ENCODE measurements around the gene TENM4.

TENM4 gene

DNA sequence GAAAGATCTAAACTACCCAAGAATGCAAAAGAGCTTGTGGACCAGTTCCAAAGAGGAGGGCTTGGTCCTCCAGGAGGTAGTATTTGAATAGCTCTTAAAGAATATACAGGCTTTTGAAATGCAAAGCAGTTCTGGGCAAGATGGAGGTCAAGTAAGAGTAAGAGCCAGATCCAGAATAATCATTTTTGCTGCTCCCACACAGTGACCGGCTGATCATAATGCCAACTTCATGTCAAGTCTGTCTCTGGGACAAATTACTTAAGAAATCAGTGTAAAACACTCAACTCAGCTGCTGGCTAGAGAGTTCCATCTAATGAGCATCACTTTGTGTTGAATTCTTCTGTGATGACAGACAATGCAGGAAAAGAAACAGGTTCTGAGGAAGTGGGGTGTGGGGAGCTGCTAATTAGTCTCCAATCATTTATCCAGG is 615.2 kb downstream of the TENM4 start:
- no peaks in the 10 kb centered on the region for H3K36me3 ChIP-seq (ENCODE audit: control insufficient read depth in 1 of 2, insufficient read depth in 2 of 2, low read length in 2 of 2)
- no peak overlapping the region for H3K9ac ChIP-seq (ENCODE audit: low read depth in 1 of 2, low read length in 2 of 2)
- no peak overlapping the region for H3K4me3 ChIP-seq (ENCODE audit: low read depth in 1 of 2, low read length in 2 of 2)
- no peaks in the 10 kb centered on the region for H3K9me3 ChIP-seq (ENCODE audit: control insufficient read depth in 1 of 2, low read length in 2 of 2)
- no peaks in the 10 kb centered on the region for H3K4me1 ChIP-seq (ENCODE audit: control insufficient read depth in 1 of 2, insufficient read depth in 2 of 2, low read length in 2 of 2)
- H3K27ac ChIP-seq (ENCODE audit: low read depth, low read length) = no peak overlapping the region
- no peaks in the 10 kb centered on the region for H3K27me3 ChIP-seq (ENCODE audit: control insufficient read depth in 1 of 2, insufficient read depth in 2 of 2, low read length in 2 of 2)

DNA sequence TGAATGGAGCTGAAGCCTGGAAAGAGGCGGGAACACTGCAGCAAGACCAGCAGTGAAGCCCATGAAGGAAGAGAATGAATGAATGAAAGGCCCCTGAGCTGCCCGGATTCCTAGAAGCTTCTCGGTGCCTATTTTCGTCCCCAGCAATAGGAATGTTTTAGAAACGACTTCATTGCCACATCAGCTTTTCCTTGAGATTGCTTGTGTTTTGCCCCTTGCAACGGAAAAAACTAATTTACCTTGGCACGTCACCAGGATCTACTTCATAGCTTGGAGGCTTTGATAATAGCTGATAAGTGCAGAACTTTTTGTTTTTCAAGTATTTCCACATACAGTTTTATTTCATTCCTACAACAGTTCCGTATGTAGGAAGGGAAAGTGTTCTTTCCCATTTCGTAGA is 617.2 kb downstream of the TENM4 start:
- no peaks in the 10 kb centered on the region for H3K9me3 ChIP-seq (ENCODE audit: control insufficient read depth in 1 of 2, low read length in 2 of 2)
- H3K27me3 ChIP-seq (ENCODE audit: control insufficient read depth in 1 of 2, insufficient read depth in 2 of 2, low read length in 2 of 2) = no peaks in the 10 kb centered on the region
- no peak overlapping the region for H3K27ac ChIP-seq (ENCODE audit: low read depth, low read length)
- no peak overlapping the region for H3K4me3 ChIP-seq (ENCODE audit: low read depth in 1 of 2, low read length in 2 of 2)
- no peaks in the 10 kb centered on the region for H3K36me3 ChIP-seq (ENCODE audit: control insufficient read depth in 1 of 2, insufficient read depth in 2 of 2, low read length in 2 of 2)
- no peak overlapping the region for H3K9ac ChIP-seq (ENCODE audit: low read depth in 1 of 2, low read length in 2 of 2)
- no peaks in the 10 kb centered on the region for H3K4me1 ChIP-seq (ENCODE audit: control insufficient read depth in 1 of 2, insufficient read depth in 2 of 2, low read length in 2 of 2)

DNA sequence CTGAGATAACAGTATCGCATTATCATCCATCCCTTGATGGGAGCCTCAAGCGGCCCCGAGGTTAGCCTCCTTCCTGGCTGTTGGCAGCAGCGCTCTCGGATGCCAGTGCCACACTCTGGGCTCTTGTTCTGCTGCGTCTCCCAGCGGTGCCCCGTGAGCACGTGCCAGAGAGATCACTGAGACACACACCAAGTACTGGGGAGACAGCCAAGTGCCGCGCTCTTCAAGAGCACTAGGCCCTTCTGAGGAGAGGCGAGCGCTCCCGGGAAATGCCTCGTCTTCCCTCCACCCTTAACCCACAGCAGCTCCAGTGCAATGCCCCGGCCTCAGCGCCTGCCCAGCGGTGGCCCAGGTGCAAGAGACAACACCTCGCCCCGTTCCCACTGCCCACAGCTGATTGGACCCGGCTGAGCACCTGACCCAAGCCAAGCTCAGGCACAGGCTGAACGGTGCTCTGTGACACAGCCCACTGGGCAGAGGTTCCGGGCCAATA is 617.9 kb downstream of the TENM4 start:
- no peaks in the 10 kb centered on the region for H3K36me3 ChIP-seq (ENCODE audit: control insufficient read depth in 1 of 2, insufficient read depth in 2 of 2, low read length in 2 of 2)
- no peaks in the 10 kb centered on the region for H3K9me3 ChIP-seq (ENCODE audit: control insufficient read depth in 1 of 2, low read length in 2 of 2)
- no peak overlapping the region for H3K27ac ChIP-seq (ENCODE audit: low read depth, low read length)
- H3K4me1 ChIP-seq (ENCODE audit: control insufficient read depth in 1 of 2, insufficient read depth in 2 of 2, low read length in 2 of 2) = no peaks in the 10 kb centered on the region
- no peak overlapping the region for H3K9ac ChIP-seq (ENCODE audit: low read depth in 1 of 2, low read length in 2 of 2)
- H3K27me3 ChIP-seq (ENCODE audit: control insufficient read depth in 1 of 2, insufficient read depth in 2 of 2, low read length in 2 of 2) = no peaks in the 10 kb centered on the region
- H3K4me3 ChIP-seq (ENCODE audit: low read depth in 1 of 2, low read length in 2 of 2) = no peak overlapping the region

DNA sequence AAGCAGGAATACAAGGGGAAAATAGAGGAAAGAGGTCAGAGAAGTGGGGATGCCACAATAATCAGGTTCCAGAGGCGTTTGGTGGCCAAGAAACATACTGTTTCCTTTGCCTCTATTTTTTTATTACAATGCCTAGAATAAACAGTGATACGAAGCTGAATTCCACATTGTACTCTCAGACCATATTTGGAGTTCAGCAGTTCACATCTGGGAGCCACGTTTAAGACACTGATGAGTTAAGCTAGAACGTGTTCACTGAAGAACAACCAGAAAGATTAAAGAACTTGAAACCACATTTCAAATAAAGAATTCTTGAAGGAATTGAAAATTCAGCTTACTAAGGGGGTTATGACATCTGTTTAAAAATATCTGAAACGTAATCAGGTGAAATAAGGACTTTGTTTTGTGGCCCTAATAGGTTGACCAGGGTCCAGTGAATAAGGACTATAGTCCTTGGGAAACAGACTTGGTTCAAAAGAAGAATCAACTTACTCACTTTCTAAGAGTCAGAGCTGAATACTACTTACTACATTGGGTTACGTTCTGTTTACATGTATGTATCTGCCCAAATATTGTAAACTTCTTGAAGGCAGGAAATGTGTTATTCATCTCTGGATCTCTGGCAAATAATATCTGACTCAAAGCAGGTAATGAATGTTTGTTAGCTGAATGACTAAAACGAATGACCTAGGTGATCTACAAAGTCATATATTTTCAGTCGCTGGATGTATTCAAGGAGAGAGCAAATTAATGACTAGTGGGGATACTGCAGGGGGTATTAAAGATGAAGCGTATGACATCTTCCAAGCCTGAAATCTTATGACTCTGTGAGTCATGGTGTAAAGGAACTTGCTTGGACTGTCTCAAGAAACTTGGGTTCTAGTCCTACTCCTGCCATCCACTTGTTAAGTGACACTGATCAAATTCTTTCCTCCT is 619.2 kb downstream of the TENM4 start:
- Histone ChIP-seq H3K36me3 (ENCODE audit: control insufficient read depth in 1 of 2, insufficient read depth in 2 of 2, low read length in 2 of 2) (no peaks in the 10 kb centered on the region), H3K9ac (ENCODE audit: low read depth in 1 of 2, low read length in 2 of 2) (no peak overlapping the region), H3K4me1 (ENCODE audit: control insufficient read depth in 1 of 2, insufficient read depth in 2 of 2, low read length in 2 of 2) (no peaks in the 10 kb centered on the region), H3K27me3 (ENCODE audit: control insufficient read depth in 1 of 2, insufficient read depth in 2 of 2, low read length in 2 of 2) (no peaks in the 10 kb centered on the region), H3K9me3 (ENCODE audit: control insufficient read depth in 1 of 2, low read length in 2 of 2) (no peaks in the 10 kb centered on the region), H3K27ac (ENCODE audit: low read depth, low read length) (no peak overlapping the region), H3K4me3 (ENCODE audit: low read depth in 1 of 2, low read length in 2 of 2) (no peak overlapping the region)

DNA sequence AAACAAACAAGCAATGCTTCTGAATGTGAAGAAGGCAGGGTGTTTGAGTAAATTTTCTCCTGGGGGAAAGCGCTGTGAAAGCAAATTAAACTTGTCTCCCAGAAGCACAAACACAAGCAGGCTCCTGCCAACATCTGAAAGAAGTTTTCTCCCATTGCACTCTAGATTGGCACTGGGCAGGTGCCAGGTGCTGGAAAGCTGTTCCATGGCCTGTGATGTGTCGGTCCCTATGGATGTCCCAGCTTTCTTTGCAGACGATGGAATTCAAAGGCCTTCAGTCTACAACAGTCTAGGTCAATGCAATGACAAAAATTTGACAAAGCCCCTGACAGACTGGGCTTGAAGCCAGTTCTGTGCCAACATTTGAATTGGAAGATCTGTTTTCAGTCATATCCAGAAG is 620.1 kb downstream of the TENM4 start:
- Histone ChIP-seq H3K9ac (ENCODE audit: low read depth in 1 of 2, low read length in 2 of 2) (no peak overlapping the region), H3K27ac (ENCODE audit: low read depth, low read length) (no peak overlapping the region), H3K4me3 (ENCODE audit: low read depth in 1 of 2, low read length in 2 of 2) (no peak overlapping the region), H3K4me1 (ENCODE audit: control insufficient read depth in 1 of 2, insufficient read depth in 2 of 2, low read length in 2 of 2) (no peaks in the 10 kb centered on the region), H3K36me3 (ENCODE audit: control insufficient read depth in 1 of 2, insufficient read depth in 2 of 2, low read length in 2 of 2) (no peaks in the 10 kb centered on the region), H3K27me3 (ENCODE audit: control insufficient read depth in 1 of 2, insufficient read depth in 2 of 2, low read length in 2 of 2) (no peaks in the 10 kb centered on the region), H3K9me3 (ENCODE audit: control insufficient read depth in 1 of 2, low read length in 2 of 2) (no peaks in the 10 kb centered on the region)

DNA sequence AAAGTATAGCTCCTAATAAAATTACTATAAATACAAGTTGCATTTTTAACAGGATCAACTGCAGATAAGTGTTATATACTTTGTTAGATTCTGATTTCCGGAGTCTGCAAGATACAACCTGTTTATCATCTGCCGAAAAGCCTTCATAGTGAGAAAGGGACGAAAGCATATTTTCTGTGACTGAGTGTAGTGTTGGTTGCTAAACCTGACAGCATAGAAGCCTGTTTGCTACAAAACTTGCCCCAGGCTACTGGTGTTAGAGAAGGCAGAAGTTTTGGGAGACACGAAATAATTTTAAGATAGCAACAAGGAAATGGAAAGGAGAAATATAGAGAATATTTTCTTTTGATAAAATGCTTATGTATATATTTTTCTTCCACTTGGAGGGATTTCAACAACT is 622.6 kb downstream of the TENM4 start:
- Histone ChIP-seq H3K9ac (ENCODE audit: low read depth in 1 of 2, low read length in 2 of 2) (no peak overlapping the region), H3K36me3 (ENCODE audit: control insufficient read depth in 1 of 2, insufficient read depth in 2 of 2, low read length in 2 of 2) (no peaks in the 10 kb centered on the region), H3K27ac (ENCODE audit: low read depth, low read length) (no peak overlapping the region), H3K4me3 (ENCODE audit: low read depth in 1 of 2, low read length in 2 of 2) (no peak overlapping the region), H3K4me1 (ENCODE audit: control insufficient read depth in 1 of 2, insufficient read depth in 2 of 2, low read length in 2 of 2) (no peaks in the 10 kb centered on the region), H3K27me3 (ENCODE audit: control insufficient read depth in 1 of 2, insufficient read depth in 2 of 2, low read length in 2 of 2) (no peaks in the 10 kb centered on the region), H3K9me3 (ENCODE audit: control insufficient read depth in 1 of 2, low read length in 2 of 2) (no peaks in the 10 kb centered on the region)

DNA sequence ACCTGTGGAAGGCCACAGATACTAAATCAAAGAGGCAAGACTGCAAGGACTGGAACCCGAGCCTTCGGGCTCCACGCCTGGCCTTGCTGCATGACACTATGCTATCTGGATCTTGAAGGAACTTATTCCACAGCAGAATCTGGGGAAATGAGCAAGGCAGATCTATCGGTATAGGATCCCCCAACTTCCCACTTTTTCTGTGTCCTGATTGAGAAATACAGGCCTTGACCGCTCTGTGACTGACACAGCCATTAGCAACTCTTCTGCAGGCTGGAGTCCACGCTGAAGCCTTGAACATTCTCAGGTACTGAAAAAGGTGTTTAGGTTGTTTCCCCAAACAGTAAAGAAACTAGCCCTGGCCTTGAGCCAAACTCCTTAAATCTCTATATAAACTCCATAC is 625.0 kb downstream of the TENM4 start:
- H3K27ac ChIP-seq (ENCODE audit: low read depth, low read length) = no peak overlapping the region
- no peaks in the 10 kb centered on the region for H3K36me3 ChIP-seq (ENCODE audit: control insufficient read depth in 1 of 2, insufficient read depth in 2 of 2, low read length in 2 of 2)
- no peaks in the 10 kb centered on the region for H3K9me3 ChIP-seq (ENCODE audit: control insufficient read depth in 1 of 2, low read length in 2 of 2)
- no peak overlapping the region for H3K4me3 ChIP-seq (ENCODE audit: low read depth in 1 of 2, low read length in 2 of 2)
- H3K9ac ChIP-seq (ENCODE audit: low read depth in 1 of 2, low read length in 2 of 2) = no peak overlapping the region
- no peaks in the 10 kb centered on the region for H3K4me1 ChIP-seq (ENCODE audit: control insufficient read depth in 1 of 2, insufficient read depth in 2 of 2, low read length in 2 of 2)
- no peaks in the 10 kb centered on the region for H3K27me3 ChIP-seq (ENCODE audit: control insufficient read depth in 1 of 2, insufficient read depth in 2 of 2, low read length in 2 of 2)

DNA sequence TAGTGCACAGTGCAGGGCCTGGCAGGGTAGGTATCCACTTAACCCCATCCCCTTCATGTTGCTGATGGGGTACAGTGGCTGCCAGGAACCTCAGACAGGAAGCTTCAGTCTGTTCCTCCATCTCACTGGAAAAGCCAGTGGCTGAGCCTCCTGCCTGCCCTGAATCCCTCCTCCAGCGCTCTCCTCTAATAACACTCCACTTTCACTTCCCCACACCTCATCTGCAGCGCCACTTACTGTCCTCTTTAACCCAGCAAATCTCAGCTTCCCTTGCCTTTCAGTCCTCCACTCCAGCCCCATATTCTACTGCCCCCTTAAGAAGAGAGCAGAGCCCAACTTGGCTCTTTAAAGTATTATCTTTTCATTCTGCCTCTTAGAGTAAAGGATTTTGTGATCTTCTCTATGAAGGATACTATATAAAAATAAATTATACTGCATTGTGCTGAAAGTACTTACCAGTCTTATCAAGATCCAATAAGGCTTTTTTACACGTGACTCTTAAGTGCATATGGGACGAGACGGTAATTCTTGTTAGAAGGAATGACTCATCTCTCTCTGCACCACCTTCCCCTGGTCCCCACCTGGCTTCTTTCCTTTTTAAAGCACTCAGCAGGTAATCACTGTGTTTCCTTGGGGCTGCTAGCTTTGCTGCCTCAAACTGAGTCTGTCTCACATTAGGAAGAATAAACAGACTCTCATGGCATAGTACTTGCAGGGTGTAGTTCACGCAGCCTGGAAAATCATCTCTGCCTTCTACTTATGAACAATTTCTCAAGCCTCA is 628.1 kb downstream of the TENM4 start:
- no peak overlapping the region for H3K4me3 ChIP-seq (ENCODE audit: low read depth in 1 of 2, low read length in 2 of 2)
- no peaks in the 10 kb centered on the region for H3K27me3 ChIP-seq (ENCODE audit: control insufficient read depth in 1 of 2, insufficient read depth in 2 of 2, low read length in 2 of 2)
- no peaks in the 10 kb centered on the region for H3K9me3 ChIP-seq (ENCODE audit: control insufficient read depth in 1 of 2, low read length in 2 of 2)
- no peak overlapping the region for H3K9ac ChIP-seq (ENCODE audit: low read depth in 1 of 2, low read length in 2 of 2)
- peaks cover 0 to 3% of the 10 kb centered on the region in 2 donors for H3K4me1 ChIP-seq (ENCODE audit: control insufficient read depth in 1 of 2, insufficient read depth in 2 of 2, low read length in 2 of 2)
- no peak overlapping the region for H3K27ac ChIP-seq (ENCODE audit: low read depth, low read length)
- H3K36me3 ChIP-seq (ENCODE audit: control insufficient read depth in 1 of 2, insufficient read depth in 2 of 2, low read length in 2 of 2) = no peaks in the 10 kb centered on the region

DNA sequence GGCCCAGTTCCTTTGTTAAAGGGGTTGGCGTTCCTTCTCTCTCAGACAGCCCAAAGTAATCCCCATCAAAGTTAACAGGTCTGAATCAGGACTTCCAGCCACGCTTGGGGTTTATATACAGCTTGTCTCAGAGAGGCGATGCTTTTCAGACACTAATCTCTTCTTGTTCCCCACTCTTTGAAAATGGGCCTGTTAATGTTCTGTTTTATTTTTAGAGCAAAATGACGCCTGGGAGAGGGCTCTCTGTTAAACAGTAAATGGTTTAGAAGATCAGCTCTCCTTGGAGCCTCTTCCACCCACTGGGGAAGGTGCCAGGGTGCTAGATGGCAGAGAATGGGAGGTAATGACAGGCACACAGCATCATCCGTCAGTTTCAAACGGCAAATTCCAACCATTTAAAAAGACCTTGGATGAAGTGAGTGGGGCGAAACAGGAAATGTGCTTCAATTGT is 630.2 kb downstream of the TENM4 start:
- peak overlapping the region; percentile 22 for H3K27ac ChIP-seq (ENCODE audit: low read depth, low read length)
- H3K9ac ChIP-seq (ENCODE audit: low read depth in 1 of 2, low read length in 2 of 2) = no peak overlapping the region
- no peaks in the 10 kb centered on the region for H3K9me3 ChIP-seq (ENCODE audit: control insufficient read depth in 1 of 2, low read length in 2 of 2)
- no peaks in the 10 kb centered on the region for H3K36me3 ChIP-seq (ENCODE audit: control insufficient read depth in 1 of 2, insufficient read depth in 2 of 2, low read length in 2 of 2)
- no peaks in the 10 kb centered on the region for H3K27me3 ChIP-seq (ENCODE audit: control insufficient read depth in 1 of 2, insufficient read depth in 2 of 2, low read length in 2 of 2)
- H3K4me3 ChIP-seq (ENCODE audit: low read depth in 1 of 2, low read length in 2 of 2) = no peak overlapping the region
- H3K4me1 ChIP-seq (ENCODE audit: control insufficient read depth in 1 of 2, insufficient read depth in 2 of 2, low read length in 2 of 2) = peaks cover 0 to 3% of the 10 kb centered on the region in 2 donors

DNA sequence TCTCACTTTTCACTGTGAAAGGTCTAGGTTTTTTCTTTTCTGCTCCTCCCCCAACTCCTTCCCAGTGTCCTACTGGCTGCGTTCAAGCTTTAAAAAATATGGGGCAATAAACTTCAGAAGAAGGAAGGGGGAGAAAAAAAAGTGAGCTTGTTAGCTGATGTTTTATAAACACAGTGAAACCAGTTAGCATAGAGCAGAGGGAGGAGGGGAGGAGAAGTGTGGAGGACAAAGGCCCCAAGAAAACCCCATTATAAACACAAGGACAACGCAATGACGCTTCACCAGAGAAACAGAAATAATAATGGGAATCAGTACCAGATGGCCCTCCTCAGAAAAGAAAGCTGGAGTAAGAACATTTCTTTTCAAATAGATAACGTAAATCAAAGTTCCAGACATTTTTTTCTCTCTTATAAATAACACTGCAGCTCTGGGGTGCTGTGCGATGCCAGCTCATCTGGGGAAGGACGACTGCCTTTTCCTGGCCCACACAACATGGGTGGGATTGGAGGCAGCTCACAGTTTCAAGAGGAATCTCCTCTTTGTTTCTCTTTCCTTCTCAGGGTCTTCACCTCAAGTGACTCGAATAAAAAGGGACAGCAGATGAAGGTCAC is 630.8 kb downstream of the TENM4 start:
- Histone ChIP-seq H3K4me3 (ENCODE audit: low read depth in 1 of 2, low read length in 2 of 2) (no peak overlapping the region), H3K27me3 (ENCODE audit: control insufficient read depth in 1 of 2, insufficient read depth in 2 of 2, low read length in 2 of 2) (no peaks in the 10 kb centered on the region), H3K4me1 (ENCODE audit: control insufficient read depth in 1 of 2, insufficient read depth in 2 of 2, low read length in 2 of 2) (peaks cover 0 to 3% of the 10 kb centered on the region in 2 donors), H3K9me3 (ENCODE audit: control insufficient read depth in 1 of 2, low read length in 2 of 2) (no peaks in the 10 kb centered on the region), H3K27ac (ENCODE audit: low read depth, low read length) (peak overlapping the region; percentile 22), H3K9ac (ENCODE audit: low read depth in 1 of 2, low read length in 2 of 2) (no peak overlapping the region), H3K36me3 (ENCODE audit: control insufficient read depth in 1 of 2, insufficient read depth in 2 of 2, low read length in 2 of 2) (no peaks in the 10 kb centered on the region)

Measured in duodenal mucosa (tissue), 2 donors.